H1 (cell line): Measurements from ENCODE around the gene ANKRD7. TPM values are rescaled to one million over a fixed set of nuclear protein-coding genes. Genes with fewer than 3 reads are reported as not detected.

Experiments
- CREB1 ChIP-seq: IDR thresholded peaks from 2 replicates; pipeline ENCODE4 v1.6.1; 2012; ENCODE audit warnings: inconsistent platforms
- KDM4A ChIP-seq: IDR thresholded peaks from one replicate; pipeline ENCODE4 v1.7.1; 2012; ENCODE audit warnings: low read depth, mild to moderate bottlenecking, moderate library complexity, low read length, inconsistent platforms; ENCODE audit not compliant: severe bottlenecking
- KDM5A ChIP-seq: fragments of 200-600 bp; IDR thresholded peaks from 2 replicates; pipeline ENCODE4 v1.7.1; 2012; ENCODE audit warnings: mild to moderate bottlenecking, low read length, inconsistent platforms, mixed read lengths
- polyA plus RNA-seq, 7 experiments: library from polyadenylated mRNA; depleted of rRNA in 3 of 7; stranded (reverse) in 5 of 7; unstranded in 2 of 7; fragments of >200 nt in 5 of 7; fragments of 200-250 nt in 2 of 7; gene quantifications; 1 replicate in 5 of 7; 2 replicates in 1 of 7; 4 replicates in 1 of 7; pipeline versions ENCODE4 v1.2.1 to v1.2.3, GENCODE V29; 2011 to 2013; ENCODE audit warnings: missing spikeins in 2 of 7, mixed read lengths in 2 of 7
- total RNA-seq: library from RNA; stranded (reverse); fragmentation: NEBNext Ultra II Directional; extraction: Animal tissue kit (Norgen Biotek cat#: 25700); gene quantifications from 2 replicates; pipeline ENCODE4 v1.2.1, GENCODE V29; 2021
- TF ChIP-seq, protein P1 (sequence below), 3 experiments: IDR thresholded peaks; 1 replicate in 2 of 3; 2 replicates in 1 of 3; pipeline versions ENCODE4 v1.5.1 to v1.6.1; 2011; ENCODE audit warnings: low read length in 3 of 3, mild to moderate bottlenecking in 3 of 3, inconsistent platforms in 2 of 3, low read depth in 1 of 3, moderate library complexity in 1 of 3; ENCODE audit not compliant: insufficient read depth in 1 of 3; ENCODE audit errors: control extremely low read depth in 1 of 3

The ANKRD7 gene
- total and polyA plus RNA-seq, 2 of the 8 experiments (the other 6 are each of a cell fraction or from before 2014, with no cell fraction given) = not detected

DNA sequence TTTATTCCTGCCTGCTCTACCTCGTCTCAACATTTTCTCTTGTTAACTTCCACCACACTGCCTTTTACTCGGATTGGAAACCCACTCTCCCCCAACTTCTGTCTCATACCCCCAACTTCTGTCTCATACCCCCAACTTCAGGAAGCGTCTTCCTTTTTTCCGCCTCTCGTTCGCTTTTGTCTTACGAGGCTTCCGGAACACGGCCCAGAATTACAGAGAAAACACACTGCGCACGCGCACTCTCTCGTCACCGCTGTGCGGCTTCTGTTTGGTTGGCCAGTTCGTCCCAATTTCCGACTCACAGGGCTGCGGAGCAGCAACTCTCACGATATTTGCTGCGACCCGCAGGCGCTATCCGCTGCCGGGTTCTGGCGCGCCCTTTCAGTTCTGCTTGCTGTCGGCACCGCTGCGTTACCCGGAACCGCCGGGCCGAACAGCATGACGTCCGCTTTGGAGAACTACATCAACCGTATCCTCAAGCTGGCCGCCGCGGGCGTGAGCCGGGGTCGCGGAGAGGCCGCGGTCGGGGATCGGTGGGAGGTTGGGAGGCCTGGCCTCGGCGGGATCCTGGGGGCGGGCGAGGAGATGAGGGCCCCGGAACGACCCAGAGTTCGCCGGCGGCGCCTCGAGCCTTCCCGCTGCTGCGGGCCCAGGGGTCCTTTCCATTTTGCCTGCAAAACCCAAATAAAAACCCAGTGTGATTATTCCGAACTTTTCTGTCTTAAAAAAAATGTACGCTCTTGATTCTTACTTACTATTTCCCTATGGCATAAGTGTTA, 40.5 kb upstream of the ANKRD7 start, which contains the start of gene LSM8 (continued):
- TF ChIP-seq, protein P1, sequence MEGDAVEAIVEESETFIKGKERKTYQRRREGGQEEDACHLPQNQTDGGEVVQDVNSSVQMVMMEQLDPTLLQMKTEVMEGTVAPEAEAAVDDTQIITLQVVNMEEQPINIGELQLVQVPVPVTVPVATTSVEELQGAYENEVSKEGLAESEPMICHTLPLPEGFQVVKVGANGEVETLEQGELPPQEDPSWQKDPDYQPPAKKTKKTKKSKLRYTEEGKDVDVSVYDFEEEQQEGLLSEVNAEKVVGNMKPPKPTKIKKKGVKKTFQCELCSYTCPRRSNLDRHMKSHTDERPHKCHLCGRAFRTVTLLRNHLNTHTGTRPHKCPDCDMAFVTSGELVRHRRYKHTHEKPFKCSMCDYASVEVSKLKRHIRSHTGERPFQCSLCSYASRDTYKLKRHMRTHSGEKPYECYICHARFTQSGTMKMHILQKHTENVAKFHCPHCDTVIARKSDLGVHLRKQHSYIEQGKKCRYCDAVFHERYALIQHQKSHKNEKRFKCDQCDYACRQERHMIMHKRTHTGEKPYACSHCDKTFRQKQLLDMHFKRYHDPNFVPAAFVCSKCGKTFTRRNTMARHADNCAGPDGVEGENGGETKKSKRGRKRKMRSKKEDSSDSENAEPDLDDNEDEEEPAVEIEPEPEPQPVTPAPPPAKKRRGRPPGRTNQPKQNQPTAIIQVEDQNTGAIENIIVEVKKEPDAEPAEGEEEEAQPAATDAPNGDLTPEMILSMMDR (IDR thresholded peaks at IDR 0.05; ENCODE audit: control extremely low read depth in 1 of 3, insufficient read depth in 1 of 3, low read depth in 1 of 3, low read length in 3 of 3) = no peak
- TF ChIP-seq KDM5A = no peak
- no peak for TF ChIP-seq KDM4A
- TF ChIP-seq CREB1 = peak; percentile 77
- TF ChIP-seq, all 59 proteins: peak for 18
